Lung (tissue), 12 donors: ENCODE measurements around the gene ING4. TPM values are rescaled to one million over a fixed set of nuclear protein-coding genes. Genes with fewer than 3 reads are reported as not detected.

Experiments
- ATAC-seq: fragments of 200-7000 bp; cut with Tn5 transposase; one replicate; pipeline ENCODE4 v1.9.1; 2020; ENCODE audit warnings: moderate number of reproducible peaks; ENCODE audit not compliant: insufficient read depth, low FRiP score
- DNase-seq, 3 donors: peaks; one replicate each; pipeline ENCODE4 v3.0.0-alpha.2; 2013 to 2017
- H3K27ac ChIP-seq, 2 donors: one replicate each; pipeline ENCODE4 v1.5.1; 2013; ENCODE audit warnings: mild to moderate bottlenecking in 2 of 2, moderate library complexity in 2 of 2, control low read depth in 1 of 2, inconsistent platforms in 1 of 2, low read depth in 1 of 2, low read length in 1 of 2
- H3K27me3 ChIP-seq, 3 donors: one replicate each; pipeline ENCODE4 v1.5.1; 2013; ENCODE audit warnings: low read length in 2 of 3; ENCODE audit not compliant: control insufficient read depth in 3 of 3, insufficient read depth in 3 of 3
- H3K36me3 ChIP-seq, 4 donors: one replicate each; pipeline ENCODE4 v1.5.1; 2013; ENCODE audit warnings: low read length in 4 of 4, mild to moderate bottlenecking in 1 of 4, moderate library complexity in 1 of 4; ENCODE audit not compliant: control insufficient read depth in 4 of 4, insufficient read depth in 4 of 4
- H3K4me1 ChIP-seq, 5 donors: one replicate each; pipeline ENCODE4 v1.5.1; 2013; ENCODE audit warnings: low read length in 5 of 5, mild to moderate bottlenecking in 2 of 5, moderate library complexity in 1 of 5; ENCODE audit not compliant: control insufficient read depth in 5 of 5, insufficient read depth in 5 of 5
- H3K4me3 ChIP-seq: one replicate; pipeline ENCODE4 v1.5.1; 2013; ENCODE audit warnings: mild to moderate bottlenecking, control low read depth, moderate library complexity
- H3K9ac ChIP-seq, 2 donors: one replicate each; pipeline ENCODE4 v1.5.1; 2013; ENCODE audit warnings: low read length in 2 of 2, control low read depth in 1 of 2; ENCODE audit not compliant: insufficient read depth in 1 of 2
- H3K9me3 ChIP-seq, 4 donors: one replicate each; pipeline ENCODE4 v1.5.1; 2013; ENCODE audit warnings: low read length in 3 of 4, mild to moderate bottlenecking in 1 of 4, moderate library complexity in 1 of 4; ENCODE audit not compliant: control insufficient read depth in 4 of 4, insufficient read depth in 3 of 4
- CTCF ChIP-seq: IDR thresholded peaks from 2 replicates; pipeline ENCODE4 v1.5.1; 2012; ENCODE audit warnings: mild to moderate bottlenecking; ENCODE audit errors: control extremely low read depth, extremely low read depth
- WGBS, 2 donors: extraction: QIAGEN DNeasy Blood & Tissue Kit; methylation state at CpG; one replicate each; pipeline ENCODE4 v1.1.7; 2013; 5-methylcytosine and 5-hydroxymethylcytosine counted together
- polyA plus RNA-seq, 2 donors: library from polyadenylated mRNA; stranded (reverse); fragments of 200-250 nt; gene quantifications; one replicate each; pipeline ENCODE4 v1.2.1, GENCODE V29; 2013
- total RNA-seq, 2 donors: library from RNA; depleted of rRNA in 1 of 2; stranded (reverse); fragments of >200 nt in 1 of 2; gene quantifications; one replicate each; pipeline ENCODE4 v1.2.1, GENCODE V29; 2014 to 2021
- donor health status: control.
- donor health status: control.
- donor health status: Bipolar disorder and iron deficiency.
- donor health status: healthy.
- donor health status: DM: yes; HTN: yes; CAD: no.

The ING4 gene
- total and polyA plus RNA-seq, 4 donors: 20.3 to 74.3 (median 27.0) TPM

GRCh38 chr12:6688999-6689882, 26.3 kb upstream of the ING4 start, which contains the start of gene ZNF384:
TSS of gene ZNF384 (minus strand) at chr12:6689375. CDS start at chr12:6679520, 9,855 bp downstream.
- no peaks in the 10 kb centered on the region for H3K9me3 ChIP-seq
- 0% methylated on average over 63 to 72 of the region's 72 CpGs for WGBS, 2 donors
- H3K27ac ChIP-seq: peak within 1 kb of the TSS; percentile 92 to 98
- peak within 1 kb of the TSS; percentile 77 to 96 for H3K9ac ChIP-seq
- peak within 1 kb of the TSS; percentile 64 for H3K4me3 ChIP-seq
- TF ChIP-seq CTCF: peak; percentile 4
- ATAC-seq (peak; percentile 90), DNase-seq (peak; percentile 99 to 100 (median 100))
- H3K36me3 ChIP-seq: peaks cover 0 to 11% (median 5%) of the 10 kb centered on the region in 4 donors
- no peaks in the 10 kb centered on the region for H3K27me3 ChIP-seq
- peaks cover 3 to 28% (median 11%) of the 10 kb centered on the region in 5 donors for H3K4me1 ChIP-seq

GRCh38 chr12:6688543-6688998, 25.7 kb upstream of the ING4 start:
- DNase-seq (no peak), ATAC-seq (no peak)
- H3K27ac ChIP-seq: peak overlapping the region; percentile 92 to 98
- no peak for TF ChIP-seq CTCF
- no peaks in the 10 kb centered on the region for H3K27me3 ChIP-seq
- peak overlapping the region in 1 of 2 donors; percentile 74 for H3K9ac ChIP-seq
- H3K36me3 ChIP-seq: peaks cover 0 to 11% (median 5%) of the 10 kb centered on the region in 4 donors
- WGBS, 2 donors: 0 to 1% methylated on average over 13 of the region's 13 CpGs
- H3K9me3 ChIP-seq: no peaks in the 10 kb centered on the region
- peaks cover 3 to 28% (median 11%) of the 10 kb centered on the region in 5 donors for H3K4me1 ChIP-seq
- peak overlapping the region; percentile 64 for H3K4me3 ChIP-seq

GRCh38 chr12:6685814-6686213, 22.9 kb upstream of the ING4 start:
- ATAC-seq (no peak), DNase-seq (no peak)
- H3K4me1 ChIP-seq: peaks cover 3 to 24% (median 11%) of the 10 kb centered on the region in 5 donors
- H3K36me3 ChIP-seq: peaks cover 0 to 13% (median 9%) of the 10 kb centered on the region in 4 donors
- no peak overlapping the region for H3K9ac ChIP-seq
- no peak for TF ChIP-seq CTCF
- no peak overlapping the region for H3K27ac ChIP-seq
- WGBS, 2 donors: 69 to 74% methylated on average over 3 of the region's 3 CpGs
- no peaks in the 10 kb centered on the region for H3K27me3 ChIP-seq
- no peak overlapping the region for H3K4me3 ChIP-seq
- no peaks in the 10 kb centered on the region for H3K9me3 ChIP-seq
